ENCODE measurements around the gene ACP1. TPM values are rescaled to one million over a fixed set of nuclear protein-coding genes. Genes with fewer than 3 reads are reported as not detected.

The ACP1 gene
- total and polyA plus RNA-seq, 4 donors, result 49.8 to 130 (median 66.0) TPM

DNA sequence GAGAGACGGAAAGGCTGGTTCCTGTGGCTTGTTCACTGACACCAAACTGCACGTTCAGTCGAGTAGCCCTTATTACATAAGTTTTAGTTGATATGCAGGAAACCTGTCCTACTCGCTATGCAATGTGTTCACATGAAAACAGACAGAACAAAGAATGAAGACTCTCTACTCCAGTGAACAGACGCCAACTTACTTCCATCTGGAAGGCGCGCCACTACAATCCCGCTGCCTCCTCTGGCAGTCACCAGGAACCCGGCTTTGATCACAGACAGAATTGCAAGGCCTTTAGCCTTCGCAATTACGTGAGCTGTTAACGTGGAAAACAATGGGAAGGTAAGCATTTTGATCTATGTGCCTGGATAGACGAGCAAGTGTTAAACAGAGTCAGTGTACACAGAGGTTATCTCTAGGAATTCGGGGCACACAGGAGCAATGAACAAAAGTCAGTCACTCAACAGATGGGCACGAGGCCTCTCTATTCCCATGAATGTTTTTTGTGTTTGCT is 15.2 kb upstream of the ACP1 start:
- intact Hi-C loops (cut with DNase I), result loop anchor here (5.0 kb wide), 2 partner anchors 38 to 388 kb away; partner anchors contain the start of gene ALKAL2 (in 2 of the 2)
- Histone ChIP-seq H3K9me3 (ENCODE audit: control insufficient read depth, low read length) (no peaks in the 10 kb centered on the region), H3K36me3 (ENCODE audit: control insufficient read depth in 1 of 2, insufficient read depth in 2 of 2, low read length in 1 of 2) (peaks cover 0 to 9% of the 10 kb centered on the region in 2 donors), H3K4me3 (ENCODE audit: low read length in 2 of 2) (no peak overlapping the region), H3K27me3 (ENCODE audit: control insufficient read depth in 1 of 2, insufficient read depth in 2 of 2, low read length in 1 of 2) (no peaks in the 10 kb centered on the region), H3K27ac (ENCODE audit: low read depth in 1 of 2, low read length in 2 of 2) (no peak overlapping the region), H3K4me1 (ENCODE audit: control insufficient read depth in 1 of 2, insufficient read depth in 2 of 2, low read length in 2 of 2) (no peaks in the 10 kb centered on the region)
- DNase-seq, result no peak
- WGBS, 2 donors, result 89 to 91% methylated on average over 15 of the region's 15 CpGs
- no peak for ATAC-seq (ENCODE audit: low FRiP score)

GRCh38 chr2:252001-252602 is 12.6 kb upstream of the ACP1 start:
- Histone ChIP-seq H3K4me1 (ENCODE audit: control insufficient read depth in 1 of 2, insufficient read depth in 2 of 2, low read length in 2 of 2) (no peaks in the 10 kb centered on the region), H3K36me3 (ENCODE audit: control insufficient read depth in 1 of 2, insufficient read depth in 2 of 2, low read length in 1 of 2) (peaks cover 0 to 6% of the 10 kb centered on the region in 2 donors), H3K4me3 (ENCODE audit: low read length in 2 of 2) (no peak overlapping the region), H3K27me3 (ENCODE audit: control insufficient read depth in 1 of 2, insufficient read depth in 2 of 2, low read length in 1 of 2) (no peaks in the 10 kb centered on the region), H3K9me3 (ENCODE audit: control insufficient read depth, low read length) (no peaks in the 10 kb centered on the region), H3K27ac (ENCODE audit: low read depth in 1 of 2, low read length in 2 of 2) (no peak overlapping the region)
- DNase-seq, result no peak
- intact Hi-C loops (cut with DNase I), result no loop called here
- ATAC-seq (ENCODE audit: low FRiP score), result no peak
- 91 to 92% methylated on average over 6 of the region's 6 CpGs for WGBS, 2 donors

GRCh38 chr2:253202-253638 is 11.5 kb upstream of the ACP1 start:
- WGBS, 2 donors, result 90 to 91% methylated on average over 8 of the region's 8 CpGs
- no peaks in the 10 kb centered on the region for H3K9me3 ChIP-seq (ENCODE audit: control insufficient read depth, low read length)
- H3K4me3 ChIP-seq (ENCODE audit: low read length in 2 of 2), result no peak overlapping the region
- DNase-seq (no peak), ATAC-seq (ENCODE audit: low FRiP score) (no peak)
- peaks cover 0 to 6% of the 10 kb centered on the region in 2 donors for H3K36me3 ChIP-seq (ENCODE audit: control insufficient read depth in 1 of 2, insufficient read depth in 2 of 2, low read length in 1 of 2)
- no peaks in the 10 kb centered on the region for H3K27me3 ChIP-seq (ENCODE audit: control insufficient read depth in 1 of 2, insufficient read depth in 2 of 2, low read length in 1 of 2)
- intact Hi-C loops (cut with DNase I), result no loop called here
- no peak overlapping the region for H3K27ac ChIP-seq (ENCODE audit: low read depth in 1 of 2, low read length in 2 of 2)
- H3K4me1 ChIP-seq (ENCODE audit: control insufficient read depth in 1 of 2, insufficient read depth in 2 of 2, low read length in 2 of 2), result no peaks in the 10 kb centered on the region

GRCh38 chr2:254241-254640 is 10.5 kb upstream of the ACP1 start:
- Histone ChIP-seq H3K9me3 (ENCODE audit: control insufficient read depth, low read length) (no peaks in the 10 kb centered on the region), H3K36me3 (ENCODE audit: control insufficient read depth in 1 of 2, insufficient read depth in 2 of 2, low read length in 1 of 2) (peaks cover 0 to 4% of the 10 kb centered on the region in 2 donors), H3K4me1 (ENCODE audit: control insufficient read depth in 1 of 2, insufficient read depth in 2 of 2, low read length in 2 of 2) (no peaks in the 10 kb centered on the region), H3K27ac (ENCODE audit: low read depth in 1 of 2, low read length in 2 of 2) (no peak overlapping the region), H3K4me3 (ENCODE audit: low read length in 2 of 2) (no peak overlapping the region), H3K27me3 (ENCODE audit: control insufficient read depth in 1 of 2, insufficient read depth in 2 of 2, low read length in 1 of 2) (no peaks in the 10 kb centered on the region)
- DNase-seq (no peak), ATAC-seq (ENCODE audit: low FRiP score) (no peak)
- 74 to 84% methylated on average over 7 of the region's 7 CpGs for WGBS, 2 donors
- intact Hi-C loops (cut with DNase I), result no loop called here

- Histone ChIP-seq H3K4me3 (ENCODE audit: low read length in 2 of 2) (no peak overlapping the region), H3K36me3 (ENCODE audit: control insufficient read depth in 1 of 2, insufficient read depth in 2 of 2, low read length in 1 of 2) (peaks cover 0 to 4% of the 10 kb centered on the region in 2 donors), H3K27ac (ENCODE audit: low read depth in 1 of 2, low read length in 2 of 2) (no peak overlapping the region), H3K27me3 (ENCODE audit: control insufficient read depth in 1 of 2, insufficient read depth in 2 of 2, low read length in 1 of 2) (no peaks in the 10 kb centered on the region), H3K4me1 (ENCODE audit: control insufficient read depth in 1 of 2, insufficient read depth in 2 of 2, low read length in 2 of 2) (no peaks in the 10 kb centered on the region), H3K9me3 (ENCODE audit: control insufficient read depth, low read length) (no peaks in the 10 kb centered on the region)
- WGBS, 2 donors, result 95 to 96% methylated on average over 2 of the region's 2 CpGs
- ATAC-seq (ENCODE audit: low FRiP score), result no peak
- DNase-seq, result no peak
- intact Hi-C loops (cut with DNase I), result no loop called here
These were observed 9.6 kb upstream of the ACP1 start for GRCh38 chr2:255195-255594.

DNA sequence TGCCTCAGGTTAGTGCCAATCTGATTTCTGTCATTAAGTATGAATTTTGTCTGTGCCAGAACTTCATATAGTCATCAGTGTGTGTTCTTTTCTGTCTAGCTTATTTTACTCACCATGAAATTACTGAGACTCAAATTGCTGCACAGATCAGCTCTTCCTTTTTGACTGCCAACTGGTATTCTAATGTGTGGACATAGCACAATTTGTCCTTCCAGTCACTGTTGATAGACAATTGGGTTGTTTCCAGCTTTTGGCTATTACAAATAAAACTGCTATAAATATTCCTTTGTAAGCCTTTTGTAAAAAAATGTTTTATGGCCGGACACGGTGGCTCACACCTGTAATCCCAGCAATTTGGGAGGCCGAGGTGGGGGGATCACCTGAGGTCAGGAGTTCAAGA is 8.7 kb upstream of the ACP1 start:
- DNase-seq (no peak), ATAC-seq (ENCODE audit: low FRiP score) (no peak)
- Histone ChIP-seq H3K4me1 (ENCODE audit: control insufficient read depth in 1 of 2, insufficient read depth in 2 of 2, low read length in 2 of 2) (no peaks in the 10 kb centered on the region), H3K4me3 (ENCODE audit: low read length in 2 of 2) (no peak overlapping the region), H3K9me3 (ENCODE audit: control insufficient read depth, low read length) (no peaks in the 10 kb centered on the region), H3K27me3 (ENCODE audit: control insufficient read depth in 1 of 2, insufficient read depth in 2 of 2, low read length in 1 of 2) (no peaks in the 10 kb centered on the region), H3K27ac (ENCODE audit: low read depth in 1 of 2, low read length in 2 of 2) (no peak overlapping the region), H3K36me3 (ENCODE audit: control insufficient read depth in 1 of 2, insufficient read depth in 2 of 2, low read length in 1 of 2) (peaks cover 2 to 4% of the 10 kb centered on the region in 2 donors)
- 77 to 82% methylated on average over 3 of the region's 3 CpGs for WGBS, 2 donors
- intact Hi-C loops (cut with DNase I), result no loop called here

GRCh38 chr2:257429-257828 is 7.3 kb upstream of the ACP1 start:
- peaks cover 0 to 2% of the 10 kb centered on the region in 2 donors for H3K36me3 ChIP-seq (ENCODE audit: control insufficient read depth in 1 of 2, insufficient read depth in 2 of 2, low read length in 1 of 2)
- intact Hi-C loops (cut with DNase I), result no loop called here
- ATAC-seq (ENCODE audit: low FRiP score) (no peak), DNase-seq (no peak)
- H3K4me3 ChIP-seq (ENCODE audit: low read length in 2 of 2), result no peak overlapping the region
- H3K27me3 ChIP-seq (ENCODE audit: control insufficient read depth in 1 of 2, insufficient read depth in 2 of 2, low read length in 1 of 2), result no peaks in the 10 kb centered on the region
- H3K27ac ChIP-seq (ENCODE audit: low read depth in 1 of 2, low read length in 2 of 2), result no peak overlapping the region
- no peaks in the 10 kb centered on the region for H3K4me1 ChIP-seq (ENCODE audit: control insufficient read depth in 1 of 2, insufficient read depth in 2 of 2, low read length in 2 of 2)
- no peaks in the 10 kb centered on the region for H3K9me3 ChIP-seq (ENCODE audit: control insufficient read depth, low read length)
- WGBS, 2 donors, result 97 to 99% methylated on average over 3 of the region's 3 CpGs

- Histone ChIP-seq H3K9me3 (ENCODE audit: control insufficient read depth, low read length) (no peaks in the 10 kb centered on the region), H3K4me3 (ENCODE audit: low read length in 2 of 2) (no peak overlapping the region), H3K4me1 (ENCODE audit: control insufficient read depth in 1 of 2, insufficient read depth in 2 of 2, low read length in 2 of 2) (no peaks in the 10 kb centered on the region), H3K27me3 (ENCODE audit: control insufficient read depth in 1 of 2, insufficient read depth in 2 of 2, low read length in 1 of 2) (no peaks in the 10 kb centered on the region), H3K36me3 (ENCODE audit: control insufficient read depth in 1 of 2, insufficient read depth in 2 of 2, low read length in 1 of 2) (peaks cover 0 to 2% of the 10 kb centered on the region in 2 donors), H3K27ac (ENCODE audit: low read depth in 1 of 2, low read length in 2 of 2) (no peak overlapping the region)
- intact Hi-C loops (cut with DNase I), result no loop called here
- ATAC-seq (ENCODE audit: low FRiP score) (no peak), DNase-seq (no peak)
- WGBS, 2 donors, result 95 to 99% methylated on average over 2 of the region's 2 CpGs
These were observed 6.9 kb upstream of the ACP1 start for GRCh38 chr2:257842-258241.

DNA sequence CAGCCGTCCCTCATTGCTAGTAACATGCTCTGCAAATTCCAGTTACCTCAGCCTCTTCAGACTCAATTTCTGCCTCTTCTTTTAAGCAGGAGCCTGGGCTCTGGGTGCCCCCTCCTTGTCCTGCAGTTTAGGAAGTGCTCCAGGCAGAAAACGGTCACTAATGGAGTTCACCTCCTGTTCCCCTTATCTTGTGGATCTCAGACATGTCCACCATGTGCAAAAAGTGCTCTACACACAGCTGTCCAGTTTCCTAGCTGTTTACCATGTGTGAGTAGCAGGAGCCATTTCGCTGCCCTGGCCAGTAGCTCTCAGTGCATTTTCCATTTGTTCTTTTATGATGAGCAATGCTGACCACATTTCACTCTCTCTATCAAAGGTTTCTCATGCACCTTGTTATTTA is 5.8 kb upstream of the ACP1 start:
- no peak overlapping the region for H3K4me3 ChIP-seq (ENCODE audit: low read length in 2 of 2)
- DNase-seq, result no peak
- H3K27ac ChIP-seq (ENCODE audit: low read depth in 1 of 2, low read length in 2 of 2), result no peak overlapping the region
- intact Hi-C loops (cut with DNase I), result no loop called here
- no peaks in the 10 kb centered on the region for H3K9me3 ChIP-seq (ENCODE audit: control insufficient read depth, low read length)
- H3K4me1 ChIP-seq (ENCODE audit: control insufficient read depth in 1 of 2, insufficient read depth in 2 of 2, low read length in 2 of 2), result no peaks in the 10 kb centered on the region
- 92 to 98% methylated on average over 3 of the region's 3 CpGs for WGBS, 2 donors
- H3K36me3 ChIP-seq (ENCODE audit: control insufficient read depth in 1 of 2, insufficient read depth in 2 of 2, low read length in 1 of 2), result peaks cover 0 to 2% of the 10 kb centered on the region in 2 donors
- ATAC-seq (ENCODE audit: low FRiP score), result no peak
- no peaks in the 10 kb centered on the region for H3K27me3 ChIP-seq (ENCODE audit: control insufficient read depth in 1 of 2, insufficient read depth in 2 of 2, low read length in 1 of 2)
